K562 (cell line): Measurements from ENCODE around the gene ARNT2.

Source experiments
- ATF2 ChIP-seq: sonication (generic); formaldehyde crosslinking; IDR thresholded peaks from 2 replicates; pipeline ENCODE4 v1.8.1; 2022; ENCODE audit warnings: missing genetic modification reagents
- CCAR2 ChIP-seq: fragments of 200-400 bp; formaldehyde crosslinking; IDR thresholded peaks from 2 replicates; pipeline ENCODE4 v1.6.1; 2017; ENCODE audit warnings: mild to moderate bottlenecking, low read depth, low read length
- E2F4 ChIP-seq: sonication (generic); formaldehyde crosslinking; IDR thresholded peaks from 2 replicates; pipeline ENCODE4 v1.8.0; 2022; ENCODE audit warnings: mild to moderate bottlenecking, low read depth, missing genetic modification reagents
- FIP1L1 ChIP-seq: fragments of 200-400 bp; formaldehyde crosslinking; IDR thresholded peaks from 2 replicates; pipeline ENCODE4 v1.6.1; 2018; ENCODE audit warnings: mild to moderate bottlenecking, low read depth, low read length; ENCODE audit not compliant: poor library complexity, severe bottlenecking
- FOXK1 ChIP-seq: sonication (generic); formaldehyde crosslinking; IDR thresholded peaks from 2 replicates; pipeline ENCODE4 v1.8.0; 2022; ENCODE audit warnings: missing genetic modification reagents, mild to moderate bottlenecking, borderline replicate concordance
- GABPA ChIP-seq: fragments of 200-800 bp; sonication (Bioruptor generic); conservative IDR thresholded peaks from 2 replicates; pipeline ENCODE4 v1.6.1; 2016; ENCODE audit warnings: low read depth, missing genetic modification characterization, missing compliant biosample characterization
- GATA2 ChIP-seq: sonication (generic); formaldehyde crosslinking; IDR thresholded peaks from 2 replicates; pipeline ENCODE4 v1.4.0; 2020; ENCODE audit warnings: mild to moderate bottlenecking, missing genetic modification reagents
- MAX ChIP-seq: sonication (generic); formaldehyde crosslinking; IDR thresholded peaks from 2 replicates; pipeline ENCODE4 v1.9.0; 2022; ENCODE audit warnings: mild to moderate bottlenecking, missing genetic modification reagents
- PHF20 ChIP-seq: fragments of 450-650 bp; IDR thresholded peaks from 2 replicates; pipeline ENCODE4 v1.6.1; 2018; ENCODE audit not compliant: partially characterized antibody
- POLR2A ChIP-seq: fragments of 450-650 bp; conservative IDR thresholded peaks from 2 replicates; pipeline ENCODE4 v1.6.1; 2016
- SREBF2 ChIP-seq: sonication (generic); formaldehyde crosslinking; IDR thresholded peaks from 2 replicates; pipeline ENCODE4 v1.4.0; 2020; ENCODE audit warnings: mild to moderate bottlenecking, missing genetic modification reagents
- ZNF232 ChIP-seq: sonication (generic); formaldehyde crosslinking; IDR thresholded peaks from 2 replicates; pipeline ENCODE4 v1.8.0; 2022; ENCODE audit warnings: mild to moderate bottlenecking, missing genetic modification reagents

- TF ChIP-seq FIP1L1, result no peak
- TF ChIP-seq E2F4 (CRISPR knock-in tag), result no peak
- TF ChIP-seq MAX, result no peak
- TF ChIP-seq POLR2A, result no peak
- no peak for TF ChIP-seq SREBF2 (CRISPR knock-in tag)
- no peak for TF ChIP-seq GATA2
- no peak for TF ChIP-seq FOXK1 (CRISPR knock-in tag)
- no peak for TF ChIP-seq GABPA (tag)
- no peak for TF ChIP-seq PHF20
- no peak for TF ChIP-seq ATF2 (CRISPR knock-in tag)
- no peak for TF ChIP-seq ZNF232 (CRISPR knock-in tag)
- no peak for TF ChIP-seq CCAR2
Observed at GRCh38 chr15:80423215-80423614, 19.0 kb downstream of the ARNT2 start.
